Measurements from ENCODE around the gene CTBP2. TPM values are rescaled to one million over a fixed set of nuclear protein-coding genes. Genes with fewer than 3 reads are reported as not detected.

Gene CTBP2
- polyA plus RNA-seq, 1 donor (not counting 4 experiments of a cell fraction or from before 2014, with no cell fraction given): 76.0 TPM

- peaks cover 4% of the 10 kb centered on the region for H3K9me1 ChIP-seq (ENCODE audit: control insufficient read depth, extremely low read depth, insufficient read depth, low read length)
- DNase-seq (ENCODE audit: low read depth, low spot score): no peak
- H3K27me3 ChIP-seq (ENCODE audit: control insufficient read depth, extremely low read depth, insufficient read depth, low read length): no peaks in the 10 kb centered on the region
- TF ChIP-seq, protein P1, sequence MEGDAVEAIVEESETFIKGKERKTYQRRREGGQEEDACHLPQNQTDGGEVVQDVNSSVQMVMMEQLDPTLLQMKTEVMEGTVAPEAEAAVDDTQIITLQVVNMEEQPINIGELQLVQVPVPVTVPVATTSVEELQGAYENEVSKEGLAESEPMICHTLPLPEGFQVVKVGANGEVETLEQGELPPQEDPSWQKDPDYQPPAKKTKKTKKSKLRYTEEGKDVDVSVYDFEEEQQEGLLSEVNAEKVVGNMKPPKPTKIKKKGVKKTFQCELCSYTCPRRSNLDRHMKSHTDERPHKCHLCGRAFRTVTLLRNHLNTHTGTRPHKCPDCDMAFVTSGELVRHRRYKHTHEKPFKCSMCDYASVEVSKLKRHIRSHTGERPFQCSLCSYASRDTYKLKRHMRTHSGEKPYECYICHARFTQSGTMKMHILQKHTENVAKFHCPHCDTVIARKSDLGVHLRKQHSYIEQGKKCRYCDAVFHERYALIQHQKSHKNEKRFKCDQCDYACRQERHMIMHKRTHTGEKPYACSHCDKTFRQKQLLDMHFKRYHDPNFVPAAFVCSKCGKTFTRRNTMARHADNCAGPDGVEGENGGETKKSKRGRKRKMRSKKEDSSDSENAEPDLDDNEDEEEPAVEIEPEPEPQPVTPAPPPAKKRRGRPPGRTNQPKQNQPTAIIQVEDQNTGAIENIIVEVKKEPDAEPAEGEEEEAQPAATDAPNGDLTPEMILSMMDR (optimal IDR thresholded peaks at IDR 0.05 in 1 of 3, IDR thresholded peaks at IDR 0.05 in 1 of 3, conservative IDR thresholded peaks at IDR 0.05 in 1 of 3; ENCODE audit: extremely low read depth in 1 of 3, insufficient read depth in 2 of 3, low read length in 3 of 3): no peak
- no peak for TF ChIP-seq EZH2 (IDR thresholded peaks at IDR 0.05; ENCODE audit: low read length)
- no peak overlapping the region for H3K27ac ChIP-seq (ENCODE audit: control insufficient read depth, insufficient read depth, low read length)
- H3K9me3 ChIP-seq (ENCODE audit: control insufficient read depth, low read depth, low read length): no peaks in the 10 kb centered on the region
- FAIRE-seq: no peak
- no peak overlapping the region for H2AFZ ChIP-seq (ENCODE audit: control insufficient read depth, low read length)
- peaks cover 12 to 22% of the 10 kb centered on the region in 2 experiments for H3K36me3 ChIP-seq (ENCODE audit: control insufficient read depth in 2 of 2, extremely low read depth in 1 of 2, insufficient read depth in 2 of 2, low read length in 2 of 2)
- dilution Hi-C loops (cut with MboI; ENCODE audit: extremely low pct_ligation_motif_present, low sequenced_read_pairs): no loop called here
- H4K20me1 ChIP-seq (ENCODE audit: control insufficient read depth, extremely low read depth, insufficient read depth, low read length): peaks cover 20% of the 10 kb centered on the region
- peaks cover 38% of the 10 kb centered on the region for H3K4me1 ChIP-seq (ENCODE audit: control insufficient read depth, extremely low read depth, insufficient read depth, low read length)
- H3K9ac ChIP-seq (ENCODE audit: control insufficient read depth, extremely low read depth, insufficient read depth, low read length): no peak overlapping the region
- H3K4me3 ChIP-seq (ENCODE audit: control insufficient read depth in 2 of 3, extremely low read depth in 1 of 3, insufficient read depth in 2 of 3, low read depth in 1 of 3, low read length in 3 of 3): no peak overlapping the region
- H3K79me2 ChIP-seq (ENCODE audit: control insufficient read depth, insufficient read depth, low read length): peaks cover 79% of the 10 kb centered on the region
- no peak overlapping the region for H3K4me2 ChIP-seq (ENCODE audit: control insufficient read depth, extremely low read depth, insufficient read depth, low read depth, low read length)
Observed at GRCh38 chr10:125062914-125063230, 97.5 kb downstream of the CTBP2 start.

- H3K4me1 ChIP-seq (ENCODE audit: control insufficient read depth, extremely low read depth, insufficient read depth, low read length): peaks cover 38% of the 10 kb centered on the region
- FAIRE-seq: no peak
- dilution Hi-C loops (cut with MboI; ENCODE audit: extremely low pct_ligation_motif_present, low sequenced_read_pairs): no loop called here
- H3K9me3 ChIP-seq (ENCODE audit: control insufficient read depth, low read depth, low read length): no peaks in the 10 kb centered on the region
- peaks cover 14 to 23% of the 10 kb centered on the region in 2 experiments for H3K36me3 ChIP-seq (ENCODE audit: control insufficient read depth in 2 of 2, extremely low read depth in 1 of 2, insufficient read depth in 2 of 2, low read length in 2 of 2)
- H3K27ac ChIP-seq (ENCODE audit: control insufficient read depth, insufficient read depth, low read length): no peak overlapping the region
- H3K4me3 ChIP-seq (ENCODE audit: control insufficient read depth in 2 of 3, extremely low read depth in 1 of 3, insufficient read depth in 2 of 3, low read depth in 1 of 3, low read length in 3 of 3): no peak overlapping the region
- DNase-seq (ENCODE audit: low read depth, low spot score): no peak
- peaks cover 20% of the 10 kb centered on the region for H4K20me1 ChIP-seq (ENCODE audit: control insufficient read depth, extremely low read depth, insufficient read depth, low read length)
- H3K4me2 ChIP-seq (ENCODE audit: control insufficient read depth, extremely low read depth, insufficient read depth, low read depth, low read length): no peak overlapping the region
- H3K9me1 ChIP-seq (ENCODE audit: control insufficient read depth, extremely low read depth, insufficient read depth, low read length): peaks cover 4% of the 10 kb centered on the region
- no peak overlapping the region for H2AFZ ChIP-seq (ENCODE audit: control insufficient read depth, low read length)
- H3K9ac ChIP-seq (ENCODE audit: control insufficient read depth, extremely low read depth, insufficient read depth, low read length): no peak overlapping the region
- TF ChIP-seq EZH2 (IDR thresholded peaks at IDR 0.05; ENCODE audit: low read length): no peak
- TF ChIP-seq, protein P1 (optimal IDR thresholded peaks at IDR 0.05 in 1 of 3, IDR thresholded peaks at IDR 0.05 in 1 of 3, conservative IDR thresholded peaks at IDR 0.05 in 1 of 3; ENCODE audit: extremely low read depth in 1 of 3, insufficient read depth in 2 of 3, low read length in 3 of 3): no peak
- no peaks in the 10 kb centered on the region for H3K27me3 ChIP-seq (ENCODE audit: control insufficient read depth, extremely low read depth, insufficient read depth, low read length)
- peaks cover 79% of the 10 kb centered on the region for H3K79me2 ChIP-seq (ENCODE audit: control insufficient read depth, insufficient read depth, low read length)
Observed at GRCh38 chr10:125062227-125062913, 98.0 kb downstream of the CTBP2 start.

Data from keratinocyte (primary cell).